HUES48 (cell line): Measurements from ENCODE around the gene SETDB1.

Source experiments
- H3K27ac ChIP-seq: one replicate; pipeline ENCODE4 v1.7.0; 2013; ENCODE audit warnings: low read depth, low read length, inconsistent platforms
- H3K27me3 ChIP-seq: 2 replicates; pipeline ENCODE4 v1.6.1; 2013; ENCODE audit warnings: mild to moderate bottlenecking, low read length; ENCODE audit not compliant: control insufficient read depth, insufficient read depth
- H3K36me3 ChIP-seq: 2 replicates; pipeline ENCODE4 v1.6.1; 2013; ENCODE audit warnings: low read length; ENCODE audit not compliant: control insufficient read depth, insufficient read depth
- H3K4me1 ChIP-seq: 2 replicates; pipeline ENCODE4 v1.6.1; 2013; ENCODE audit warnings: mild to moderate bottlenecking, low read length; ENCODE audit not compliant: control insufficient read depth, insufficient read depth
- H3K4me3 ChIP-seq: 2 replicates; pipeline ENCODE4 v1.5.1; 2013; ENCODE audit warnings: mild to moderate bottlenecking, low read depth, low read length
- H3K9ac ChIP-seq: 2 replicates; pipeline ENCODE4 v1.6.1; 2013; ENCODE audit warnings: mild to moderate bottlenecking, low read depth, low read length, moderate library complexity
- H3K9me3 ChIP-seq: 2 replicates; pipeline ENCODE4 v1.6.1; 2013; ENCODE audit warnings: low read length; ENCODE audit not compliant: control insufficient read depth, insufficient read depth

The SETDB1 gene

GRCh38 chr1:150966011-150966410, 39.8 kb downstream of the SETDB1 start:
- Histone ChIP-seq H3K36me3 (peaks cover 82% of the 10 kb centered on the region), H3K9ac (no peak overlapping the region), H3K4me1 (peaks cover 5% of the 10 kb centered on the region)

GRCh38 chr1:150967936-150968335, 41.8 kb downstream of the SETDB1 start:
- Histone ChIP-seq H3K9ac (no peak overlapping the region), H3K4me3 (no peak overlapping the region), H3K27me3 (no peaks in the 10 kb centered on the region), H3K36me3 (peaks cover 62% of the 10 kb centered on the region), H3K9me3 (no peaks in the 10 kb centered on the region), H3K27ac (no peak overlapping the region), H3K4me1 (peaks cover 25% of the 10 kb centered on the region)

More at GRCh38 chr1:150966011-150966410, 39.8 kb downstream of the SETDB1 start:
- no peak overlapping the region for H3K27ac ChIP-seq
- no peaks in the 10 kb centered on the region for H3K27me3 ChIP-seq
- H3K4me3 ChIP-seq: no peak overlapping the region
- no peaks in the 10 kb centered on the region for H3K9me3 ChIP-seq

GRCh38 chr1:150968491-150968890, 42.3 kb downstream of the SETDB1 start:
- Histone ChIP-seq H3K4me1 (peaks cover 30% of the 10 kb centered on the region), H3K9me3 (no peaks in the 10 kb centered on the region), H3K27me3 (no peaks in the 10 kb centered on the region), H3K27ac (no peak overlapping the region), H3K36me3 (peaks cover 57% of the 10 kb centered on the region), H3K4me3 (no peak overlapping the region), H3K9ac (no peak overlapping the region)

- no peaks in the 10 kb centered on the region for H3K27me3 ChIP-seq
- peaks cover 31% of the 10 kb centered on the region for H3K4me1 ChIP-seq
- H3K9ac ChIP-seq: no peak overlapping the region
- H3K27ac ChIP-seq: no peak overlapping the region
- H3K4me3 ChIP-seq: no peak overlapping the region
- peaks cover 45% of the 10 kb centered on the region for H3K36me3 ChIP-seq
- no peaks in the 10 kb centered on the region for H3K9me3 ChIP-seq
Measured at GRCh38 chr1:150969626-150970025, 43.5 kb downstream of the SETDB1 start.

- Histone ChIP-seq H3K4me1 (peaks cover 33% of the 10 kb centered on the region), H3K9me3 (no peaks in the 10 kb centered on the region), H3K9ac (peak overlapping the region; percentile 24; the same call in 1 of the 2 replicates), H3K27me3 (no peaks in the 10 kb centered on the region), H3K27ac (peak overlapping the region; percentile 83), H3K4me3 (peak overlapping the region; percentile 76), H3K36me3 (peaks cover 32% of the 10 kb centered on the region)
Measured at GRCh38 chr1:150970808-150971582, 44.8 kb downstream of the SETDB1 start.

- Histone ChIP-seq H3K27ac (peak overlapping the region; percentile 83), H3K27me3 (no peaks in the 10 kb centered on the region), H3K4me3 (peak overlapping the region; percentile 76), H3K4me1 (peaks cover 41% of the 10 kb centered on the region), H3K9me3 (no peaks in the 10 kb centered on the region), H3K9ac (peak overlapping the region; percentile 24; the same call in 1 of the 2 replicates), H3K36me3 (peaks cover 24% of the 10 kb centered on the region)
Measured at GRCh38 chr1:150971583-150972416, 45.6 kb downstream of the SETDB1 start.

GRCh38 chr1:150972417-150972940, 46.3 kb downstream of the SETDB1 start:
- no peaks in the 10 kb centered on the region for H3K27me3 ChIP-seq
- 0 out of 2 replicates have a peak overlapping the region, but pooled peaks have one; percentile 19 for H3K9ac ChIP-seq
- peak overlapping the region; percentile 76 for H3K4me3 ChIP-seq
- H3K9me3 ChIP-seq: no peaks in the 10 kb centered on the region
- H3K27ac ChIP-seq: peak overlapping the region; percentile 83
- peaks cover 17% of the 10 kb centered on the region for H3K36me3 ChIP-seq
- peaks cover 48% of the 10 kb centered on the region for H3K4me1 ChIP-seq

GRCh38 chr1:150973258-150973835, 47.2 kb downstream of the SETDB1 start:
- H3K4me3 ChIP-seq: peak overlapping the region; percentile 76
- H3K27ac ChIP-seq: peak overlapping the region; percentile 83
- H3K36me3 ChIP-seq: peaks cover 8% of the 10 kb centered on the region
- peaks cover 50% of the 10 kb centered on the region for H3K4me1 ChIP-seq
- no peaks in the 10 kb centered on the region for H3K27me3 ChIP-seq
- H3K9ac ChIP-seq: peak overlapping the region; percentile 70
- no peaks in the 10 kb centered on the region for H3K9me3 ChIP-seq

GRCh38 chr1:150973836-150974579, 47.8 kb downstream of the SETDB1 start:
- H3K27ac ChIP-seq: peak overlapping the region; percentile 77
- H3K27me3 ChIP-seq: no peaks in the 10 kb centered on the region
- peaks cover 52% of the 10 kb centered on the region for H3K4me1 ChIP-seq

More at GRCh38 chr1:150973836-150974579, 47.8 kb downstream of the SETDB1 start:
- peaks cover 2% of the 10 kb centered on the region for H3K36me3 ChIP-seq
- peak overlapping the region; percentile 76 for H3K4me3 ChIP-seq
- peak overlapping the region; percentile 70 for H3K9ac ChIP-seq
- H3K9me3 ChIP-seq: no peaks in the 10 kb centered on the region
